ENCODE measurements around the gene DTWD1. TPM values are rescaled to one million over a fixed set of nuclear protein-coding genes. Genes with fewer than 3 reads are reported as not detected.
"Not testable (repeated sequence)": the region's sequence is repeated elsewhere in the genome, so short reads cannot be mapped to it uniquely, and the experiment has no call there.

DTWD1 gene
- polyA plus RNA-seq, 1 donor (not counting 4 experiments of a cell fraction or from before 2014, with no cell fraction given), result 25.2 TPM

- TF ChIP-seq EZH2 (IDR thresholded peaks at IDR 0.05; ENCODE audit: low read length), result no peak
- H3K27ac ChIP-seq (ENCODE audit: control insufficient read depth, insufficient read depth, low read length), result no peak overlapping the region
- no peak overlapping the region for H2AFZ ChIP-seq (ENCODE audit: control insufficient read depth, low read length)
- no peak overlapping the region for H3K4me3 ChIP-seq (ENCODE audit: control insufficient read depth in 2 of 3, extremely low read depth in 1 of 3, insufficient read depth in 2 of 3, low read depth in 1 of 3, low read length in 3 of 3)
- no peak for FAIRE-seq
- H3K4me2 ChIP-seq (ENCODE audit: control insufficient read depth, extremely low read depth, insufficient read depth, low read depth, low read length), result no peak overlapping the region
- no peaks in the 10 kb centered on the region for H3K9me3 ChIP-seq (ENCODE audit: control insufficient read depth, low read depth, low read length)
- H3K27me3 ChIP-seq (ENCODE audit: control insufficient read depth, extremely low read depth, insufficient read depth, low read length), result no peaks in the 10 kb centered on the region
- H3K9me1 ChIP-seq (ENCODE audit: control insufficient read depth, extremely low read depth, insufficient read depth, low read length), result no peaks in the 10 kb centered on the region
- no peaks in the 10 kb centered on the region for H3K4me1 ChIP-seq (ENCODE audit: control insufficient read depth, extremely low read depth, insufficient read depth, low read length)
- no peaks in the 10 kb centered on the region for H3K79me2 ChIP-seq (ENCODE audit: control insufficient read depth, insufficient read depth, low read length)
- no peak for DNase-seq (ENCODE audit: low read depth, low spot score)
- H3K9ac ChIP-seq (ENCODE audit: control insufficient read depth, extremely low read depth, insufficient read depth, low read length), result no peak overlapping the region
- no peaks in the 10 kb centered on the region for H4K20me1 ChIP-seq (ENCODE audit: control insufficient read depth, extremely low read depth, insufficient read depth, low read length)
- dilution Hi-C loops (cut with MboI; ENCODE audit: extremely low pct_ligation_motif_present, low sequenced_read_pairs), result no loop called here
- H3K36me3 ChIP-seq (ENCODE audit: control insufficient read depth in 2 of 2, extremely low read depth in 1 of 2, insufficient read depth in 2 of 2, low read length in 2 of 2), result no peaks in the 10 kb centered on the region
Observed at GRCh38 chr15:49697121-49697520, 76.3 kb downstream of the DTWD1 start.

GRCh38 chr15:49702982-49703381 is 82.1 kb downstream of the DTWD1 start:
- H3K79me2 ChIP-seq (ENCODE audit: control insufficient read depth, insufficient read depth, low read length); H4K20me1 ChIP-seq (ENCODE audit: control insufficient read depth, extremely low read depth, insufficient read depth, low read length); H3K27ac ChIP-seq (ENCODE audit: control insufficient read depth, insufficient read depth, low read length); FAIRE-seq; H3K9ac ChIP-seq (ENCODE audit: control insufficient read depth, extremely low read depth, insufficient read depth, low read length); H2AFZ ChIP-seq (ENCODE audit: control insufficient read depth, low read length); DNase-seq (ENCODE audit: low read depth, low spot score); H3K9me1 ChIP-seq (ENCODE audit: control insufficient read depth, extremely low read depth, insufficient read depth, low read length); H3K27me3 ChIP-seq (ENCODE audit: control insufficient read depth, extremely low read depth, insufficient read depth, low read length); H3K4me3 ChIP-seq (ENCODE audit: control insufficient read depth in 2 of 3, extremely low read depth in 1 of 3, insufficient read depth in 2 of 3, low read depth in 1 of 3, low read length in 3 of 3); H3K4me2 ChIP-seq (ENCODE audit: control insufficient read depth, extremely low read depth, insufficient read depth, low read depth, low read length); H3K36me3 ChIP-seq (ENCODE audit: control insufficient read depth in 2 of 2, extremely low read depth in 1 of 2, insufficient read depth in 2 of 2, low read length in 2 of 2); H3K9me3 ChIP-seq (ENCODE audit: control insufficient read depth, low read depth, low read length); dilution Hi-C loops (cut with MboI; ENCODE audit: extremely low pct_ligation_motif_present, low sequenced_read_pairs); H3K4me1 ChIP-seq (ENCODE audit: control insufficient read depth, extremely low read depth, insufficient read depth, low read length): not testable (repeated sequence)

Other genes with a start within 250 kb of the DTWD1 start
- gene FGF7, start 197.8 kb upstream of the DTWD1 start, polyA plus RNA-seq, result 0.01 TPM in 1 of 3 replicates, not detected in the others
- 3.7 to 7.2 TPM (median 7.2 TPM) in 3 replicates for gene FAM227B, start 230 bp upstream of the DTWD1 start, polyA plus RNA-seq